Left forelimb (tissue), 1 donor: ENCODE results near the gene TMEM59.
"Not testable (repeated sequence)": the region's sequence is repeated elsewhere in the genome, so short reads cannot be mapped to it uniquely, and the experiment has no call there.

ENCODE experiments used
- DNase-seq: peaks from one replicate; pipeline ENCODE4 v3.0.0-alpha.2; 2018; ENCODE audit warnings: low spot score

Gene TMEM59

GRCh38 chr1:54052431-54052933, 522 bp downstream of the TMEM59 start:
- no peak for DNase-seq

DNA sequence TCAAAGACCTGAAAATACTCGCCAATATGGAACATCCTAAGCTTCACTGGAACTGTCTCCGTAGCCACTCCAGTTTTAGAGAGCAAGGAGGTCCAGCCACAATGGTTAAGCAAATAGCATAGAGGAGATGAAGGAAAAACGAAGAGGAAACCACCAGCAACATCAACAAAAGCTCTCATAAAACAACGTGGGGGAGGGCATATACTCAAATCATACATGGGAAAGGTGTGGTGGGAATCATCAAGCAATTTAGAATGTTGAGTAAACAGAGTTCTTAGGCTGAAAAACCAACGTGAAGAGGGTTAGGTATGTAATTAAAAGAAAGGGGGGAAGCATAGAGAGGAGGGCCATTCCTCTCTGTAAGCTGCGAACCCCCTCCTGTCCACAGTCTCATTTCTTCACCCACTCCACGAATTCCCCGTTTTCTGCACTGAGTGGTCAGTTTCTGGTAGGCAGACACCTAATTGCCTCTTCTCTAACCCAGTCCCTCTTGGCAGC, 1.0 kb downstream of the TMEM59 start:
- no peak for DNase-seq

GRCh38 chr1:54050435-54050834, 2.6 kb downstream of the TMEM59 start:
- not testable (repeated sequence) for DNase-seq

DNA sequence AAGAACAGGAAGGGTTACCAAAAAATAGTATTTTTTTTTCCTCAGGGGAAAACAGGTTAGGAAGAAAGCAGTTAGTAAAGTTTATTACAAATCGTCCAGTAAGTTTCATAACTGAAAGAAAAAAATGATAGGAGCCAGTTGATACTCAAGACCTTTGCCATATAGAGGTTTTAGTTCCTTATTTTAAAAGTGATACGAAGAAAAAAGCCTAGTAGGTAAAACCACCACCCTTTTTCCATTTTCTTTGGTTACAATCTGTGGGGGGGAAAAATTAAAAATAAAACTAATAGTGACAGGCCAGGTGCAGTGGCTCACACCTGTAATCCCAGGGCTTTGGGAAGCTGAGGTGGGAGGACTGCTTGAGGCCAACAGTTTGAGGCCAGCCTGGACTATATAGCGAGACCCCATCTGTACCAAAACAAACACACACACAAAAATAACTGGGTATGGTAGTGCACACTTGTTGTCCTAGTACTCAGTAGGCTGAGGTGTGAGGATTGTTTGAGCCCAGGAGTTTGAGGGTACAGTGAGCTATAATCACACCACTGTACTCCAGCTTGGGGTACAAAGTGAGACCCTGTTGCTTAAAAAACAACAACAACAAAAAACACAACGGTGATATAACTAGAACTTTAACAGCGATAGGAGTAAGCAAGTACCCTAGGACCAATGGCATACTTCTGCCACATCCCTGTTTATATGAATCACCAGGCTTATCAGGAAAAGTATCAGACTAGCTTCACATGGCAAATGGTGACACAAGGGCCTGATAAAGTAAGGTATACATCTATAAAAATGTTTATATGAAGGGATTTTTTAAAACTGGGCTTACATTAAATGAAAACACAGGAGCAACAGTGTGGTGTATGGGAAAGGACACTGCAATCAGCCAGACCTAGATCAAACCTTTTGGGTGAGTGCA, 5.4 kb downstream of the TMEM59 start:
- no peak for DNase-seq

- no peak for DNase-seq
Observed at GRCh38 chr1:54046671-54047383, 6.2 kb downstream of the TMEM59 start.

DNA sequence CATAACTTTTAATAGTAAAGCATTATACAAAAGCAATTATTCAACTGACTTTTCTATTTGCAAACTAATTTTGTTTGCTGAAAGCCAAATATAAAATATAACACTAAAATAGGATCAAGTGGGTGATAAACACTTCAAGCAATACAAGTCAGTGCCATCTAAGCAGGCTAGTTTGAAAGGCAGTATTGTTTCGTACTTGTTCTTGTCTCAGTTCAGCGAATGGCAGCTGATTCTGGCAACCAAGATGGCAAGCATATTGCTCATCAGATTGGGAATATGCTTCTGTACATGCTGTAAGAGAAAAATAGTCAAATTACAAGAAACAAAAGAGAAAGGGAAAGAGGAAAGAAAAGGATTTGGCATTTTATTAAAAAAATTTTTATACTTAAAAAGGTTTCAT, 7.5 kb downstream of the TMEM59 start:
- no peak for DNase-seq

GRCh38 chr1:54041806-54042205, 11.2 kb downstream of the TMEM59 start:
- DNase-seq: no peak

- DNase-seq: no peak
Observed at GRCh38 chr1:54037476-54037875, 15.5 kb downstream of the TMEM59 start.

DNA sequence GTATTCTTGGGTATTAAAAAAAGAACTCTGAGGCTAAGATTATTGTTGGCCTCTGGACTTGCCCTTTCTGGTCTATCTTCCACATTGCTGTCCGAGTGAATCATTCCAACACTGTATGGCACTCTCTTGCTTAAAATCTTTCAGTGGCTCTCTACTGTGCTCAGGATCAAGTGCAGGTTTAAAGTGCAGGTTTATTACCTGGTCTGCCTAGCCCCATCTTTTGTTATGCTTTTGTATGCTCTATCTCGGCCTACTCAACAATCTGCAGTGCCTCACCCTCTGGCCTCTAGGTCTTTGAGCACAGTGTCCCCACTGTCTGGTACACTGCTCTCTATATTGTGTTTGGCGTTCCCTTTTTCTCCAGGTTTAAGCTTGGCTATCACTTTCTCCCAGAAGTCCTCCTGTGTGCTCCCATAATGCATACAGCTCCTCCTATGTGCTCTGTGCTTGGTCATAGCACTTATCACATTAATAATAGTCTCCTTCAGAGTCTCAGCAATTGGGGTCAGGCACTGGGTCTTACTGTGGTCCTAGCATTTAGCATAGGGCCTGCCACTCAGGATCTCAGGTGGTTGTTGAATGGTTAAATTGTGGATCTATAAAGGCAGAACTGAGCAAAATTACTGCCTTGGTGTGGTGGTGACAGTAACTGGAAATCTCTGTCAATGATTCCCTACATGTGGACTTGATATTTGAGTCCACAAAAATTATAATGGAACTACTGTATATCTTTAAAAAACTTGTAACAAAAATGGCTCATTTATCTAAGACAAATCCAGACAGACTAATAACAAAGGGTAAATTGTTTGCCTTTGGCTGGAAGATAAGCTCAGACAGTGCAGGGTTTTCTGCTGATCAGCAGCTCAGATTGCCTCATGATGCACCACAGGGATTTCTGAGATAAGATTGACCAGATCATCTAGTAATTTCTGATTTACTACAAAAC, 24.4 kb downstream of the TMEM59 start:
- DNase-seq: peak; percentile 33

GRCh38 chr1:54027848-54028247, 25.2 kb downstream of the TMEM59 start:
- no peak for DNase-seq

DNA sequence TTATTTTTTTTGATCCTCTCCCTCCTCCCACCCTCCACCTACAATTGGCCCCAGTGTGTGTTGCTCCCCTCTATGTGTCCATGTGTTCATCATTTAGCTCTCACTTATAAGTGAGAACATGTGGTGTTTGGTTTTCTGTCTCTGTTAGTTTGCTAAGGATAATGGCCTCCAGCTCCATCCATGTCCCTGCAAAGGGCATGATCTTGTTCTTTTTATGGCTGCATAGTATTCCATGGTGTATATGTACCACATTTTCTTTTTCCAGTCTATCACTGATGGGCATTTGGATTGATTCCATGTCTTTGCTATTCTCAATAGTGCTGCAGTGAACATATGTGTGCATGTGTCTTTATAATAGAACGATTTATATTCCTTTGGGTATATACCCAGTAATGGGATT, 28.2 kb downstream of the TMEM59 start:
- not testable (repeated sequence) for DNase-seq

- DNase-seq: no peak
Observed at GRCh38 chr1:54024358-54024757, 28.6 kb downstream of the TMEM59 start.

DNA sequence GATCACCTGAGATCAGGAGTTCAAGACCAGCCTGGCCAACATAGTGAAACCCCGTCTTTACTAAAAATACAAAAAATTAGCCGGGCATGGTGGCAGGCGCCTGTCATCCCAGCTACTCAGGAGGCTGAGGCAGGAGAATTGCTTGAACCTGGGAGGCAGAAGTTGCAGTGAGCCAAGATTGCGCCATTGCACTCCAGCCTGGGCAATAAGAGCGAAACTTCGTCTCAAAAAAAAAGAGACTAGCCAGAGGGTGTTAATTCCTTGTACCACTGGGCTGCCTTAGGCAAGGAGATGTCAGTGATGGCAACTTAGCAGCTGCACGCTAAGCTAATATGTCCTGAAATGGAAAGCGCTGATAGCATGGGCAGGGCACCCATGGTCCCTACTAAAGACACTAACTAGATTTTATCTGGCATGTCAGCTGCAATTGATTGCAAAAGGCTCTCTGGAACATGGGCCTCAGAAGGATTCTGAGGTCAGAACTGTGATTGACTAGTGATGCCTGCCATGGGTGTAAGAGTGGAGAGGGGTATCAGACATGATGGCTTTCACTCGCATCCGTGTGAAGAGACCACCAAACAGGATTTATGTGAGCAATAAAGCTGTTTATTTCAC, 33.3 kb downstream of the TMEM59 start:
- DNase-seq: peak; percentile 28

- DNase-seq: peak; percentile 26
Observed at GRCh38 chr1:54018635-54019034, 34.4 kb downstream of the TMEM59 start.

DNA sequence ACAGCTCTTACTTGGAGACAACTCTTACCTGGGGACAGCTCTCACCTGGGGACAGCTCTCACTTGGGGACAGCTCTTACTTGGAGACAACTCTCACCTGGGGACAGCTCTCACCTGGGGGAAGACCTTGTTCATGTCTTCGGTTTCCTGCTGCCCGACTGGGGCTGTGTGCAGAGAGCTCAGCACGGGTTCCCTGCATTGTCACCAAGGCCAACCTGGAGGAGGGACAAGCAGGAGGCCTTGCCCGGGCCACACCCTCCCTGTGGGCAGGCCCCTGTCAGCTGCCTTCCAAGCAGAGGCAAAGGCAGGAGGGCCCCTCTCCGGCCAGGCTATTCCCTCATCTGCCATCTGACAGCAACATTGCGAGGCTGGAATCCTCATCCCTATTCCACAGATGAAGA, 35.0 kb downstream of the TMEM59 start, which contains the start of gene LDLRAD1:
Gene LDLRAD1 (minus strand): TSS at position 208 of the 400 bp plus-strand sequence. CDS start 74 bp downstream, at position 134.
- DNase-seq: peak; percentile 30

DNA sequence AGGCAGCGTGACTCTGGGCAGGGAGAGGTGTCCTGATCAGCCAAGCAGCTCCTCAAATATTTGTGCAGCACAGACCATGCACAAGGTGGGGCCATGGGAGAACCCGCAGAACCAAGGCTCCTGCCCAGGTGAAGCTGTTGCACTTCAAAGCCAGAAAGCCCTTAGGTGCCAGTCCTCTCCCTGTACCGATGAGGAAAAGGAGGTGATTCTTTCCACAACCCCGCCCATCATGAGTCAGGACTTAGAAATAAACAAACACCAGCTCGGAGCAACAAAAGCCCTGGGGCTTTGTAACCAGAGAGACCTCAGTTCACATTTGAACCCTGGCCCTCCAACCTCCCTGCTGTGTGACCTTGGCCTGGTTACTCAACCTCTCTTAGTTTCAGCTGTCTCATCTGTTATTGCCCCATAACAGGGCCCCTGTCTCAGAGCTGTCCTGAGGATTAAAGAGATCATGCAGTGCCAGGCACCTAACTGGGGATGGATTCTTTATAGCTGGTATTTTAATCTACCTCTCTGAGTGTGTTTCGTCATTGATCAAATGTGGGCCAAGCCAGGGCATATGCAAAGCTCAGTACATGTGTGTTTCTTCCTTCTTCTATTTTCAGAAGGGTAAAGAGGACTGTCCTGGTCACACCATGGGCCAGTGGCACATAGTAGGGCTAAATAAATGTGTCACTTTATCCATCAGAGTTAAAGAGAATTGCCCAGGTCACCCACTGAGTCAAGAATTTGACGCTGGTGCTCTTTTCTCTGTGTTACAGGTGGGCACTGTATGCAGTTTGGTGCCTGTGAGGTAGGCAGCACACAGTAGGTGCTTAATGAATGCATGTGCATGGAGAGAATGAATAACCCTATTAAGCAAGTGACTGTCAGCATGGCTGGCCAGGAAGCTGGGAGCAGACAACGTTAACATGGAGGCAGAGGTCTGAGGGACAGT, 36.4 kb downstream of the TMEM59 start:
- DNase-seq: peak; percentile 46

GRCh38 chr1:54014009-54014629, 38.9 kb downstream of the TMEM59 start:
- peak; percentile 30 for DNase-seq

- DNase-seq: peak; percentile 33
Observed at GRCh38 chr1:54013393-54014008, 39.5 kb downstream of the TMEM59 start.

GRCh38 chr1:54012863-54013262, 40.1 kb downstream of the TMEM59 start:
- DNase-seq: peak; percentile 55
